GM18502 (cell line): ENCODE data around the gene ARHGDIA.
"Not testable (repeated sequence)": the region's sequence is repeated elsewhere in the genome, so short reads cannot be mapped to it uniquely, and the experiment has no call there.

Source experiments
- ATAC-seq: cut with Tn5 transposase; IDR thresholded peaks from one replicate; pipeline ENCODE4 v1.9.1; 2021; ENCODE audit warnings: mild to moderate bottlenecking; ENCODE audit not compliant: unreplicated experiment, poor library complexity

Gene ARHGDIA

DNA sequence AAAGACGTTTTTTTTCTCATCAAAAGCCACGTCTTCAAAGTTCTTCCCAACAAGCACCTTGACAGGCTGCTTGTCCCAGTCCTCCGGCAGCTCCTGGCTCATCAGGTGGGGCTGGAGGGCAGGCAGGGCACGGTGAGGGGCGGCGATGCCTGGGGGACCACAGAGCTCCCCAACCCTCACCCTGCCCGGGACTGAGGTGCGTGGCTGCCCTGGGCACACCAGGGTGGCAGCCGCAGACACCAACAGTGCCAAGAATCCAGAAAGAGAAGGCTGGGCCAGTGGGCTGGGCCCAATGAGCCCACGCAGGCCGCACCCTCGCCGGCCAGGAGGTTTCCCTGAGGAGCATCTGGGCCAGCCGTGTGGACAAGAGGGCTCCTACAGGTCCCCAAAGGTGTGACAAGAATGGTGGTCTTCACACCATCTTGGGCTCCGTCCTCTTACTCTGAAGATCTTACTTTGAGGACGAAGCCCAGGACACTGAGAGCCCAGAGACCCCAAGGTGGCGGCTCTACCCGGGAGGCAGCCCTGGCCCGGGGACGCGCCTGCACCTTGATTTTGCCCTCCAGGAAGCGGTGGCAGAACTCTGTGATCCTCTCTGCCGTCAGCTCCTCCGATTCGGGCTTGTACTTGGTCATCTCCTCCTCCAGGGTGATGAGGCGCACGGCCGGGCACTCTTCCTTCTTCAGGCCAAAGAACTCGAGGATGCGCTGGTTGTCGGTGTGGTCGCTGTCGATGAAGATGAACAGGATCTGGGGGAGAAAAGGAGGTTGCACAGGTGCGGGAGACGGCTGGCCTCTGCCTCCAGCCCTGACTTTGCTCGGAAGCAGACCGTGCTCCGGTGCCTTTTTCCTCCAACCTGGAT, 25.0 kb downstream of the ARHGDIA start:
- no peak for ATAC-seq

DNA sequence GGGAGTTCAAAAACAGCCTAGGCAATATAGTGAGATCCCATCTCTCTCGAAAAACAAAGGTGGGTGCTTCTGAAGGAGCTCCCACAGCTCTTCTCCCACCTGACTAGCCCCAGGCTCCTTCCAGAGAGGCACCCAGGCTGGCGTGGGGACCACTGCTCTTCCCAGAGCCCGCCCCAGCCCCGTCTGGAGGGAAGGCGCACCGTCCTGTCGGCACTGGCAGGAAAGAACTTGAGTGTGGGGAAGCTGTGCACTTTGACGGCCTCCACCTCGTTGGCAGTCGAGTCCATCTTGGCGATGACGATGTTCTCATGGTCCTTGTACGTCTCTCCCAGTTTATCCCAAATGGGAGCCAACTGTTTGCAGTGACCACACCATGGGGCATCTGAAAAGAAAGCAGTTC, 25.8 kb downstream of the ARHGDIA start:
- no peak for ATAC-seq

DNA sequence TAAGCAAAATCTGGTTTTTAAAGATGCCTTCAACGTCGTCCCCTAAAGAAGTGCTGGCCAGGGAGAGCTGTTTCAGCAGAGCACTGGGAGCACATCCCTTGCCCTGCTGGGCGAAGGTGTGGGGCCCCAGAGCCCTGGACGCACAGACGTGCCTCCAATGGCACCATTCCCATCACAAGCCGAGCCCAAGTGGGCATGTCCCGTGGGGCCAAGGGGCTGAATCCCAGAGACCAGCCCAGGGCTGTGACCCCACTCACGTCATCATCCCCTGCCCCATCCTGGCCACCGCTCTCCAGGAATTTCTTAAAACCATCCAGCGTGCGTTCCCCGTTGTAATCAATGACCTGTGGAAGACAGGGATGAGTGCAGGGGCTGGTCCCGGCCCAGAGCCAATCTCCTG, 26.2 kb downstream of the ARHGDIA start:
- no peak for ATAC-seq

DNA sequence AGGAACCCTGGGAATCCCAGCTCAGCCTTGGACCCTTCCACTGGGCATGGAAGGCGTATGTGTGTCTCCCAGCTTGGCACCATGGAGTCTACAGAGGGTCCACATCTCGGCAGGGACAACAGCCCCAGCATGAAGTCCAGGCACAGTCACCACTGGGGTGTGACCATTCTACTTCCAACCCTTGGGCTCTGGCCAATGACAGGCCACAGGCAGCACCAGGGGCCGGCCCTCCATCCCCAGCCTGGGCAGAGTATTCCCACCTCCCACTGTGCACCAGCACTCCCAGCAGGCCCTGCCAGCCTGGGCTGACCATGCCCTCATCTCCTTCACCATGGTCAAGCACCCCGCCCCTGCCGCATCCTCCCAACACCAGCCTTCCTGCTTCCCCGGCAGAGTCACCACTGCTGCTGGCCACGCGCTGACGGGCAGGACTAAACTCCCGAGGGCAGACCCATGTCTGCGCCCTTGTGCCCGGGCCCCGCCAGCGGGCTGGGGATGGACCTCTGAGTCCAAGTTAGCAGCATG, 26.7 kb downstream of the ARHGDIA start:
- ATAC-seq = no peak

DNA sequence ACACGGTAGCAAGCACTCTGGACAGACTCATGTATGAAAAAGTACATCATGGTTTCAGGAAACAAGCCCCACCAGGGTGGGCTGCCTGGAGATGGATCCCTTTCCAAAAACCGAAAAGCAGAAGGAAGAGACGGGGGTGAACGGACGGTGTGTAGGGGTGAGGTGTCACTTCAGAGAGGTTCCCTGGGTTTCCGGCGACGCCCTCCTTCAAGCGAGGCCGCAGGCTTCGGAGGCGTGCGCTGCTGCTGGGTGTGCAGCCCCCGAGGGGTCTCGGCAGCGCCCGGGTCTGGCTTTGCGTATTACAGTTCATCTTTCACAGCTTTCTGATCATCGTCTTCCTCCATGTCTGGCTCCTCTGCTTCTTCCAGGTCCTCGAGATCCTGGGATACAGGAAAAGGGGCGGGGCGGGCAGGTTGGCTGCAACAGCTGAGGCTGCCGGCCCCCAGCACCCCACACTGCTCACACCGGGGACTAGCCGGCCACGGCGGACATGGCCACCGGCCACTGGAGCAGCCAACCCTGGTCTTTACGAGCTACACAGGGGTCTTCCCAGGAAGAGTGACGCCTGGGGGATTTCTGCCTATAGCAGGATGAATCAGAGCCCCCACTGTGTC, 27.3 kb downstream of the ARHGDIA start:
- ATAC-seq = no peak

DNA sequence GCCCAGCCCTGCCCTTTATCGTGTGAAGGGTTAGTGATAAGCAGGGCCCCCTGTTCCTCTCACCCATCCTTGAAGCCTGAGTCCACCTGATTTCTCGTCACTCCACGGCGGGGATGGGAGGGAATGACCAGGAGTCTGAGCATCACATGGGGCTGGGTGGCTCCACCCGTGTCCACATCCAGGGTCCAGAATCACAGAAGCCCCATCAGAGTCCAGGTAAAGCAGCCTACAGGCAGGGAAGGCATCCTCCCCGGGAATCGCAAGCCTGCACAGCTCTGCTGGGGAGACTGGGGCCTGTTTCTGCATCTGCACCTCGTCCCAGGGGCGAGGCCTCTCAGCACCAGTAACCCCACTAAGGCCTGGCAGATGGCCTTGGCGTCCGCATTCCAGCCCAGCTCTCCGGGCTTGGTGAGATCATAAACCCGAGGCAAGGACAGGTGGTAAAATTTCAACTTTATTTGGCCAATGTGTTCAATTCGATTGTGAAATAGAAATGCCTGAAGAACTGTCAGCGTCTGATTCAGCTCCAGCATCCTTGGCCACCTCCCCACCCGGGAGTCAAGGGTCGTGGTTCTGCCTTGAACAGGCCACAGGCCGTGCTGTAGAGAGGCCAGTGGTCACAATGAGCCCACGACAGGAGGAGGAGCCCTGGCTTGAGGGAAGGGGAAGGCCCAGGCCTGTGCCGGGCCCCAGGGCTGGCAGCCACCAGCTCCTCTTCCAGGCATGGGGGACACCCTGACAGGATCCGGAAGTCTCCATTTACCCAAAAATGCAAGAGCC, 28.2 kb downstream of the ARHGDIA start:
- no peak for ATAC-seq

DNA sequence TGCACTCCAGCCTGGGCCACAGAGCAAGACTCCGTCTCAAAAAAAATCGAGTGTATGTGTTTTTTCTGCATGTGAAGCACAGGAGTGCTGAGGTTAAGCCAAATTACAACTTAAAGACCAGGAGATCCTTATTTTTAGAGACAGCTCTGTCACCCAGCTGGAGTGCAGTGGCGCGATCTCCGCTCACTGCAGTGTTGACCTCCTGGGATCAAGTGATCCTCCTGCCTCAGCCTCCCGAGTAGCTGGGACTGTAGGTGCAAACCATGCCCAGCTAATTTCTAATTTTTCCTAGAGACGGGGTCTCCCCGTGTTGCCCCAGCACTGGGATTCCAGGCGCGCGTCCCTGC, 28.8 kb downstream of the ARHGDIA start:
- ATAC-seq = no peak

DNA sequence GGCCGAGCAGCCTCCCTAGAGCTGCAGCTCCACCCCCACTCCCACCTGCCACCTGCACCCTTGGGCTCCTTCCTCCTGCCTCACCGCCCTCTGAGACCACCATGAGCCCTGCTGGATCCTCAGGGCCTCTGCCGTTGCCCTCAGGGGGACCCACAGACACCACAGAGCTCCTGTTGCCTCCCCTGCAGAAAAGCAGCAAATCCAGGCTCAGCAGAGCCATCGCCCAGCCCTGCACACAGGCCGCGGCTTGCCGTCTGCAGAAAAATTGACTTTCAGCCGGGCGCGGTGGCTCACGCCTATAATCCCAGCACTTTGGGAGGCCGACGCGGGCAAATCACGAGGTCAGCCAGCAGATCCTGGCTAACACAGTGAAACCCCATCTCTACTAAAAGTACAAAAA, 29.3 kb downstream of the ARHGDIA start:
- no peak for ATAC-seq

DNA sequence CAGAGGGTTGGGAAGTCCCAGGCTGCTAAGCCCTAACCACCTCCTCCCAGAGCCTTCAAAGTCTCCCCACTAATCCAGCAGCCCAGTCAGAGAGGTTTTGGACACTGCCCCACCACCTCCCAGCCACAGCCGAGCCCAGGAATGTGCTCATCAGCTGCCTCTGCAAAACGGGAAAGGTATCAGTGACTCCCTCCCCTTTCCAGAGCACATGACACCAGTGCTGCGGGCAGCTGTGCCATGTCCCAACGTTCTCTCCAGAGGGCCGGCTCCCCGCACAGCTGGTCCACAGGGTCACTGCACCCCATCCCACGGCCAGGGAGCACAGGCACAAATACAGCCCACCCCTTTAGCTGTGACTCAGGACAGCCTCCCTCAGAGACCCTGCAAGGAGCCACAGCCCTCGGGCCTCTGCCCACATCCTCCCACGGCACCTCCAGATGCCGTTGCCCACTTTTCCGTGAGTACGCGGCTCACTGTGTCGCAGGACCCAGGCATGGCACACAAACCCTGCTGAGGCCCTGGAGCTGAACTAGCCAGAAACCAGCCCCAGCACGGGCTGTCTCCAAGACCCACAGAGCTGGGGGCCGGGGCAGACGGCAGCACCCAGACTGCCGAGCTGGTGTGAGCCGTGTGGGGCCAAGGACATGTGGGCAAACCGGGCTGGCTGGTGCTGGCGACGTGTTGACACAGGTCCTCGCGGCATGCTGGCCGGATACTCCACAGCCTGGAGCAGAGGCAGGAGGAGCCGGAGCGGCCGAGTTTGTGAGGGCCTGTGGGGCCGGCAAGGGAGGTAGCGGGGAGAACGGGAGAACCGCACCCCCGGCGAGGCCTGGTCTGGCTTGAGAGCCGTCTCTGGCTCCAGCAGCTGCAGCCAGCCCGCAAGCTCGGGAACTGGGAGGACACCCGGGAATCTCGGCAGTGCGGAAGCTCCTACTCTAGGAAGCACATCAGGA, 30.0 kb downstream of the ARHGDIA start:
- ATAC-seq = no peak

DNA sequence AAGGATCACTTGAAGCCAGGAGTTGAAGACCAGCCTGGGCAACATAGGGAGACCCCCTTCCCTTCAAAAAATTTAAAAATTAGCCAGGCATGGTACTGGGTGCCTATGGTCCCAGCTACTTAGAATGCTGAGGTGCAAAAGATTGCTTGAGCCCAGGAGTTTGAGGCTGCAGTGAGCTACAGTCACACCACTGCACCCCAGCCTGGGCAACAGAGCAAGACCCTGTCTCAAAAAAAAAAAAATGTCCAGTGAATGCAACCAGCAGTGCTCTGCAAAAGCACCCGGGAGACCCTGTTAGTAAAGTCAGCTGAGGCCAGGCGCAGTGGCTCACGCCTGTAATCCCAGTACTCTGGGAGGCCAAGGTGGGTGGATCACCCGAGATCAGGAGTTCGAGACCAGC, 31.1 kb downstream of the ARHGDIA start:
- not testable (repeated sequence) for ATAC-seq

DNA sequence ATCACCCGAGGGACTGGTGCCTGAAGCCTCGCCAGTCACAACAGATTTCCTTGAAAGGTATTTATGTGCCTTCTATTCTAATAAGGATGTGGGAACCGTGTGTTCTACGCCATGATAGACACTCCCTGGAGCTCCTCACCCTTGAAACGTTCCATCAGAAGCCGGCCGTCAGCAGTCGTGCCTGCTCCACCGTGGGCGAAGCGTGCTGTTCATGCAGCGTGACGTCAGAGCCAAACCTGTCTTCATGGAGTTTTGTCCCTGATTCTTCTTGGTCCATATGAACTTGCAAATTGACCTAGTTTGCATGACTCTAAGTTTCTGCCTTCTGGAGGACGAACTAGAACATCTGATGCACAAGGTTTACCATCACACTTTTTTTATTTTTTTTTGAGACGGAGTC, 31.8 kb downstream of the ARHGDIA start:
- ATAC-seq = no peak

DNA sequence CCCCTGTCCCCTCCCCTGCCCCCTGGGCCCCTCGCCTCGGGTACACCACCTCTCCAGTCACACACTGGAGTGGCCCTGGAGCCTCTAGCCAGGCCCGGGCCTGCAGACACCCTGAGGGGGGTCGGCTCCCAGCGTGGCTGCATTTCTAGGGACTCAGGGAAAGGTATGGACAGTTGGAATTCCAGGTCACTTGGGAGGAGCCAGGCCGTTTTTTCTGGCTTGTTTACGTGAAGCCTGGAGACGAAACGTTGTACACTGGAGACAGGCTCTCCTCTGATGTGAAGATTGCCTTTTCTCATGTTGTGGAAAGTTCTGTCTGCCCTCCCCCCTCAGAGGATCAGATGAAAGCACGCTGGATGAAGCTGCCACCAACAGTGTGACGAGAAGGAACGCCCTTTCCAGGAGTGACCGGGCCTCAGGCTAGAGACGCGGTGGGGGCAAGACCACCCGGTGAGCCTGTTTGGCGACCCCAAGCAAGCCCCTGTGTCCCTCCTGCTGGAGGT, 32.3 kb downstream of the ARHGDIA start:
- no peak for ATAC-seq

DNA sequence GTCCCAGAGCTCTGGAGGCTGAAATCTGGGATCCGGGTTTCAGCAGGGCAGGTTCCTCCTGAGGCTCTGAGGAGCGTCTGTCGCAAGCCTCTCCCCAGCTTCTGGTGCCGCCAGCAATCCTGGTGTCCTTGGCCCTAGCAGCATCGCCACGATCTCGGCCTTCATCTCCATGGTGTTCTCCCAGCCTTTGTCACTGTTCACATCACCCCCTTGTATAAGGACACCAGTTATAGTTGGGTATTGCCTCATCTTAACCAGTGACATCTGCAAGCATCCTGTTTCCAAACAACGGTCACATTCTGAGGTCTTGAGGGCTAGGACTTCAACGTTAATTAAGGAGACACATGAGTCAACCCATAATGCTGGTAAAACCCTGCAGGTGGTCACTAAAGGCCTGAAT, 33.5 kb downstream of the ARHGDIA start:
- ATAC-seq = no peak

DNA sequence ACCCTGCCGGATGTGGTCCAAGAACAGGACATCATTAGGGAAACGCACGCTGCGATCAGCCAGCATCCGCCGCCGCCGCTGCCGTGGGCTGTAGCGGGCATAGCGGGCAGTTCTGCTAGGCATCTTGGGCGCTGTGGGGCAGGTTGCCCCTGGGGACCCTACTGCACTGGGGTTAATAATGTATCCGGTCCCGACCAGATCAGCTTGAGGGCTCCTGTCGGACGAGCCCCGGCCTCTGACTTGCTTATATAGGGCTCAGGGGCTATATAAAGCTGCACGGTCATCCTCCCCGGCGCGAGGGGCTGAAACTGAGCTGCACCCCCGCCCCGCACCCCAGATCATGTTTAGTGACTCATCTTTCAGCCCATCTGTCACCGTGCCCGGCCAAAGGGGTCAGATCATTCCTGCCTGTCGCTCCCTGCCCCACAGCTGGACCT, 36.3 kb downstream of the ARHGDIA start, which contains the start of gene PPP1R27:
TSS of gene PPP1R27 (minus strand) at position 220 of the 437 bp plus-strand sequence. CDS start at position 123, 97 bp downstream.
- ATAC-seq = no peak

DNA sequence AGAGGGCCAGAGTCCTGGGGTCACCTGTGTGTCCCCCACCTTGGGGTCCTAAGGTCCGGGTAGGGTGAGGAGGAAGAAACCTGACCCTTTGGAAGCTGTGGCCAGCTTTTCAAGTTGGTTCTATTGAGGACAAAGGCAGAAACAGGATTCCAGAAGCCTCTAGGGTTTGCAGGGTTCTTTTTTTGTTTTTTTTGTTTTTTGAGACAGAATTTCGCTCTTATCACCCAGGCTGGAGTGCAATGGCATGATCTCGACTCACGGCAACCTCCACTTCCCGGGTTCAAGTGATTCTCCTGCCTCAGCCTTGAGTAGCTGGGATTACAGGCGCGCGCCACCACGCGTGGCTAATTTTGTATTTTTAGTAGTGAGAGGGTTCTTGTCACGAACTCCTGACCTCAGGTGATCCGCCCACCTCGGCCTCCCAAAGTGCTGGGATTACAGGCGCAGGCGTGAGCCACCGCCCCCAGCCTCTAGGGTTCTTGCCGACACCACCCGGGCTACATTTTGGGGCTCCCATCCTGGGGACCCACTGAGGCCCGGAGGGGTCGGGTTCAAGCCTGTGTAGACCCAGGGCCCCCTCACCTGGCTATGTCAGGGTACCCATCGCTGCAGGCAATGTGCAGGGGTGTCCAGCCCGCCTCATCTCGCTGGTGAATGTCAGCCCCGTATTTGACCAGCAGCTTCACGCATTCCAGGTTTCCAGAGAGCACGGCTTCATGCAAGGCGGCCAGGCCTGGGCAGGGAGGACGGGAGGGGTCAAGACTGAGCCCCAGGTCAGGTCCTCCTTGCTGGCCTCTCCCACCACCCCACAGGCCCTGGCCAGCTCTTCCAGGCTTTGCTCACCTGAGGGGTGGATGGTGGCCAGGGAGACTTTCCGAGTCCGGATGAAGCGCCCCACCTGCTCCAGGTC, 37.0 kb downstream of the ARHGDIA start:
- no peak for ATAC-seq

DNA sequence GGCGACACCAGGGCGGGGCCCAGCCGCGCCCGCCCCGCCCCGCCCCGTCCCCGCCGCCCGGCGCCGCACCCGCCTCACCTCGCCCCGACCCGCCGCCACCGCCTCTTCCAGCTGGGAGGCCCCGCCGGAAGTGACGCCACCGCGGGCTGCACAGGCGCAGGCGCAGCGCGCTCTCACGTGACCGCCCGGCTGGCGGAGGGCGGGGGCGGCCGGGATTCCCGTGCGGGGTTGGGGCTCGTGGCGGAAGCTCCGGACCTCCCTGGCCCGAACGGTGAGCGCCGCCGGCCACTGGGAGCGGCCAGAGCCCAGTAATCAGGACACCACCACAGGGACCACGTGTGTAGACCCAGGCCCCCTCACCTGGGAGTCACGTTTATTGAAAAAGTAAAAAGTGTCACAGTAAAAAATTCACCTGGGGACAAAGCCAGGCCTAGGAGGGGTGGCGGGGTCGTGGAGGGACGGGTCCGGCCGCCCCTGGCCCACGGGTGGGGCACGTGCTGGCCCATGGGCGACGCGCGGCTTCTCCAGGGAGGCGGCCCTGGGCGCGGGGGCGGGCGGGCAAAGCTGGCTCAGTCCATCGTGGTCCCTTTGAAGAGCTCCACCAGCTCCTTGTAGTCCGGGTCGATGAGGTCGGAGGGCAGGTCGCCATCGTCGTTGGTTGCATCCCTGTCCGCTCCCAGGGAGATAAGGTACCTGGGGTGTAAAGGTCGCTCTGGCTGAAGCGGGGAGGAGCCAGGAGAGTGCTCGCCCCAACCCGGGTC, 37.8 kb downstream of the ARHGDIA start, which contains the start of gene MCRIP1:
TSS of gene MCRIP1 (minus strand) at position 132 of the 761 bp plus-strand sequence. CDS start 8,785 bp downstream, outside the sequence.
- ATAC-seq = peak; percentile 71

DNA sequence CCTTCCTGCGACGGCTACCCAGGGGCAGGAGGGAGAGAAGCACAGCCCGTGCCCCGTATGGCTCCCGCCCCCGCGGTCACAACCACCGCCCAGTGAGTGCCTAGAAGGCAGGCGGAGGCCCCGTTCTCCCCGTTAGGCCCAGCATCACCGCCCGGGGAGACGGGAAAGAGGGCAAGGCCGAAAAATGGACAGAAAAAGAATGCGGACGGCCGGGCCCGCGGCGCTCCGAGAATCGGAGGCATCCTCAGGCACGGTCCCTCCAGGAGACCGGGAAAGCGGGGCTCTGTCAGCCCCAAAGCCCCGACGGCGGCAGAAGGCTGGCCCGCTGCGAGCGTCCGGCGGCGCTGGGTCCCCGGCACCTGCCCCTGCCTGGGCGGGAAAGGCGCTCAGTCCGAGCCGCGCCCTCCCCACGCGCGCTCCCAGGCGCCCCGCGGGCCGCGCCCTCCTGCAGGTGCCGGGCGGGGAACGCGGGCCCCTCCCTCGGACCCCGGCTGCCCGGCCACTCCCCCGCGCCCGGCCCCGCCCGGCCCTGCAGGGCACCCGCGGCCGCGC, 38.5 kb downstream of the ARHGDIA start:
- ATAC-seq = peak; percentile 67
